H9 (cell line): ENCODE data around the gene APOL1. TPM values are rescaled to one million over a fixed set of nuclear protein-coding genes. Genes with fewer than 3 reads are reported as not detected.
A peak's percentile ranks its signal among the peaks of the same experiment; 100 is the strongest.

Experiments used
- DNase-seq: peaks from one replicate; pipeline ENCODE4 v3.0.0-alpha.2; 2017
- H2AFZ ChIP-seq: one replicate; pipeline ENCODE4 v1.6.1; 2013; ENCODE audit warnings: mild to moderate bottlenecking, low read length, control low read depth, moderate library complexity
- H2AK5ac ChIP-seq: 2 replicates; pipeline ENCODE4 v1.6.1; 2013; ENCODE audit warnings: low read length, control low read depth, mixed read lengths; ENCODE audit not compliant: insufficient read length
- H2BK120ac ChIP-seq: one replicate; pipeline ENCODE4 v1.6.1; 2013; ENCODE audit warnings: low read depth, mild to moderate bottlenecking, low read length, control low read depth, inconsistent platforms; ENCODE audit not compliant: poor library complexity, severe bottlenecking
- H2BK12ac ChIP-seq: 2 replicates; pipeline ENCODE4 v1.6.1; 2013; ENCODE audit warnings: low read length, control low read depth, mixed read lengths, low read depth; ENCODE audit not compliant: insufficient read length
- H2BK15ac ChIP-seq: 2 replicates; pipeline ENCODE4 v1.6.1; 2013; ENCODE audit warnings: low read depth, low read length, control low read depth
- H2BK20ac ChIP-seq: one replicate; pipeline ENCODE4 v1.6.1; 2013; ENCODE audit warnings: low read depth, mild to moderate bottlenecking, low read length, control low read depth, inconsistent platforms; ENCODE audit not compliant: poor library complexity, severe bottlenecking
- H2BK5ac ChIP-seq: 2 replicates; pipeline ENCODE4 v1.6.1; 2013; ENCODE audit warnings: low read length, control low read depth, mixed read lengths; ENCODE audit not compliant: insufficient read length
- H3K14ac ChIP-seq: 2 replicates; pipeline ENCODE4 v1.6.1; 2013; ENCODE audit warnings: low read length, control low read depth; ENCODE audit not compliant: insufficient read depth
- H3K18ac ChIP-seq: 2 replicates; pipeline ENCODE4 v1.6.1; 2013; ENCODE audit warnings: low read depth, mild to moderate bottlenecking, mixed read lengths, low read length, control low read depth; ENCODE audit not compliant: insufficient read length
- H3K23ac ChIP-seq: 2 replicates; pipeline ENCODE4 v1.6.1; 2013; ENCODE audit warnings: low read length, control low read depth, mixed read lengths, low read depth; ENCODE audit not compliant: insufficient read length
- H3K23me2 ChIP-seq: 2 replicates; pipeline ENCODE4 v1.6.1; 2013; ENCODE audit warnings: low read depth, mild to moderate bottlenecking, mixed read lengths, low read length, control low read depth; ENCODE audit not compliant: insufficient read length, poor library complexity, severe bottlenecking
- H3K27ac ChIP-seq: 2 replicates; pipeline ENCODE4 v1.5.1; 2013; ENCODE audit warnings: low read length, control low read depth, mixed read lengths, low read depth; ENCODE audit not compliant: insufficient read length
- H3K27me3 ChIP-seq: 2 replicates; pipeline ENCODE4 v1.6.1; 2013; ENCODE audit warnings: low read length, control low read depth, inconsistent platforms; ENCODE audit not compliant: insufficient read depth
- H3K4ac ChIP-seq: 2 replicates; pipeline ENCODE4 v1.6.1; 2013; ENCODE audit warnings: low read depth, mild to moderate bottlenecking, control low read depth, inconsistent platforms, low read length, moderate library complexity
- H3K4me1 ChIP-seq: 2 replicates; pipeline ENCODE4 v1.6.1; 2013; ENCODE audit warnings: low read length, control low read depth, inconsistent platforms; ENCODE audit not compliant: insufficient read depth
- H3K4me2 ChIP-seq: 2 replicates; pipeline ENCODE4 v1.6.1; 2013; ENCODE audit warnings: low read length, control low read depth, mixed read lengths; ENCODE audit not compliant: insufficient read length, insufficient read depth
- H3K56ac ChIP-seq: 2 replicates; pipeline ENCODE4 v1.6.1; 2013; ENCODE audit warnings: low read depth, mild to moderate bottlenecking, mixed read lengths, low read length, control low read depth; ENCODE audit not compliant: insufficient read length
- H3K79me1 ChIP-seq: 2 replicates; pipeline ENCODE4 v1.6.1; 2013; ENCODE audit warnings: low read depth, mild to moderate bottlenecking, moderate library complexity, low read length, control low read depth, inconsistent platforms; ENCODE audit not compliant: insufficient read depth, poor library complexity, severe bottlenecking
- H3K79me2 ChIP-seq: 2 replicates; pipeline ENCODE4 v1.6.1; 2013; ENCODE audit warnings: low read length, control low read depth, inconsistent platforms; ENCODE audit not compliant: insufficient read depth
- H3K9ac ChIP-seq: 2 replicates; pipeline ENCODE4 v1.6.1; 2013; ENCODE audit warnings: low read length, control low read depth, mixed read lengths; ENCODE audit not compliant: insufficient read length; ENCODE audit errors: extremely low read depth
- H3K9me3 ChIP-seq: one replicate; pipeline ENCODE4 v1.6.1; 2013; ENCODE audit warnings: low read depth, low read length, inconsistent platforms; ENCODE audit not compliant: control insufficient read depth
- H3T11ph ChIP-seq: one replicate; pipeline ENCODE4 v1.6.1; 2013; ENCODE audit warnings: mild to moderate bottlenecking, low read length, control low read depth, inconsistent platforms
- H4K20me1 ChIP-seq: one replicate; pipeline ENCODE4 v1.6.1; 2013; ENCODE audit not compliant: control insufficient read depth, insufficient read length, insufficient read depth
- H4K5ac ChIP-seq: 2 replicates; pipeline ENCODE4 v1.6.1; 2013; ENCODE audit warnings: low read depth, mild to moderate bottlenecking, mixed read lengths, low read length, control low read depth; ENCODE audit not compliant: insufficient read length
- H4K8ac ChIP-seq: replicated peaks from 2 replicates; pipeline ENCODE4 v1.6.1; 2013; ENCODE audit warnings: low read length, control low read depth, mixed read lengths, low read depth; ENCODE audit not compliant: insufficient read length
- H4K91ac ChIP-seq: 2 replicates; pipeline ENCODE4 v1.6.1; 2013; ENCODE audit warnings: low read depth, mild to moderate bottlenecking, moderate library complexity, mixed read lengths, low read length, control low read depth; ENCODE audit not compliant: insufficient read length
- H3K27ac Mint-ChIP-seq, 3 experiments: 2 replicates in 2 of 3; 3 replicates in 1 of 3; pipeline ENCODE4 v1.8.0; 2020 to 2021; ENCODE audit warnings: mixed read lengths in 3 of 3, mild to moderate bottlenecking in 1 of 3, moderate library complexity in 1 of 3
- H3K27me3 Mint-ChIP-seq: 2 replicates; pipeline ENCODE4 v1.8.0; 2021; ENCODE audit warnings: low read depth, mild to moderate bottlenecking, moderate library complexity, mixed read lengths
- H3K36me3 Mint-ChIP-seq, 3 experiments: 2 replicates in 2 of 3; 3 replicates in 1 of 3; pipeline ENCODE4 v1.8.0; 2020 to 2021; ENCODE audit warnings: low read depth in 3 of 3, mixed read lengths in 3 of 3; ENCODE audit not compliant: insufficient read depth in 1 of 3
- H3K4me1 Mint-ChIP-seq, 2 experiments: 2 replicates each; pipeline ENCODE4 v1.8.0; 2020; ENCODE audit warnings: mixed read lengths in 2 of 2
- H3K4me3 Mint-ChIP-seq, 2 experiments: 2 replicates in 1 of 2; 3 replicates in 1 of 2; pipeline ENCODE4 v1.8.0; 2020 to 2021; ENCODE audit warnings: mild to moderate bottlenecking in 2 of 2, mixed read lengths in 2 of 2, moderate library complexity in 1 of 2
- H3K9me3 Mint-ChIP-seq, 2 experiments: 2 replicates in 1 of 2; 3 replicates in 1 of 2; pipeline ENCODE4 v1.8.0; 2020; ENCODE audit warnings: mild to moderate bottlenecking in 2 of 2, mixed read lengths in 2 of 2, moderate library complexity in 1 of 2
- CTCF ChIP-seq: fragments of 200-600 bp; sonication (generic); conservative IDR thresholded peaks from 3 replicates; pipeline ENCODE4 v1.8.0; 2021; ENCODE audit warnings: antibody characterized with exemption, mild to moderate bottlenecking
- WGBS: extraction: QIAGEN DNeasy Blood & Tissue Kit; methylation state at CpG from one replicate; pipeline ENCODE4 v1.1.7; 2013; ENCODE audit warnings: missing lambda C conversion rate, low lambda C conversion rate, mixed read lengths; ENCODE audit not compliant: insufficient read length; ENCODE audit errors: extremely low coverage; 5-methylcytosine and 5-hydroxymethylcytosine counted together
- total RNA-seq: library from RNA; stranded (reverse); gene quantifications from 2 replicates; pipeline ENCODE4 v1.2.1, GENCODE V29; 2021

The APOL1 gene
- total RNA-seq, 1 experiment from 2014 or later = not detected

DNA sequence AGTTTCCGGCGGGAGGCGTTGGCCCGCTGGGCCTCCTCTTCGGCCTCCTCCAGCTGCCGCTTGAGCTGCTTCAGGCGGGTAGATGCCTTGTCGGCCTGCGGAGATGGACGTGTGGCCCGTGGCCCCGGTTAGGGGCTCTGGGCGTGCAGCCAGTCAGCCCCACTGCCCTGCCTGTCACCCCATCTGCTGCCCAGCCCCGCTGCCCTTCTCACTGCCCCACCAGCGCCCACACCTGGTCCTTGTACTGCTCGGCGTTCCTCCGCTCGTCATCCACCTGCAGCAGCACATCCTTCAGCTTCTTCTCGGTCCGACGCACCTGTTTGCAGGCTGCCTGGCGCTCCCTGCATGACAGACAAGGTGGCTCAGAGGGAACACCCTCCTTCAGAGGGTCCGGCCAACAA is 31.2 kb downstream of the APOL1 start:
- TF ChIP-seq CTCF = no peak
- H2AK5ac ChIP-seq = no peak overlapping the region
- H3K9me3 ChIP-seq = no peaks in the 10 kb centered on the region
- whole genome bisulfite sequencing = no CpG with 5 or more reads among the region's 24 CpGs
- Mint-ChIP-seq H3K4me1 (peaks cover 2 to 9% of the 10 kb centered on the region in 2 experiments; a peak in 3 of 4 replicates), H3K27ac (peak overlapping the region in 1 of 3 experiments; percentile 70; a peak in 1 of 7 replicates), H3K4me3 (no peak overlapping the region), H3K27me3 (no peaks in the 10 kb centered on the region), H3K9me3 (no peaks in the 10 kb centered on the region), H3K36me3 (peaks cover 46 to 87% (median 81%) of the 10 kb centered on the region in 3 experiments; a peak in 6 of 7 replicates)
- H3K23ac ChIP-seq = no peak overlapping the region
- no peak overlapping the region for H2BK12ac ChIP-seq
- H3K4me1 ChIP-seq = no peaks in the 10 kb centered on the region
- H3K4me2 ChIP-seq = no peak overlapping the region
- no peaks in the 10 kb centered on the region for H3K23me2 ChIP-seq
- no peak overlapping the region for H3K27ac ChIP-seq
- no peak overlapping the region for H2BK120ac ChIP-seq
- no peak overlapping the region for H2BK20ac ChIP-seq
- no peak overlapping the region for H3T11ph ChIP-seq
- no peak overlapping the region for H4K8ac ChIP-seq
- H3K79me1 ChIP-seq = no peaks in the 10 kb centered on the region
- no peak overlapping the region for H3K14ac ChIP-seq
- no peak overlapping the region for H4K91ac ChIP-seq
- no peaks in the 10 kb centered on the region for H3K79me2 ChIP-seq
- no peaks in the 10 kb centered on the region for H4K20me1 ChIP-seq
- H3K56ac ChIP-seq = no peak overlapping the region
- DNase-seq = no peak
- H4K5ac ChIP-seq = no peak overlapping the region
- no peak overlapping the region for H2BK15ac ChIP-seq
- H3K9ac ChIP-seq = no peak overlapping the region
- no peak overlapping the region for H3K4ac ChIP-seq
- no peak overlapping the region for H3K18ac ChIP-seq
- H2BK5ac ChIP-seq = no peak overlapping the region
- no peaks in the 10 kb centered on the region for H3K27me3 ChIP-seq
- H2AFZ ChIP-seq = no peak overlapping the region
